ENCODE measurements around the gene DLX1.
"Not testable (repeated sequence)": the region's sequence is repeated elsewhere in the genome, so short reads cannot be mapped to it uniquely, and the experiment has no call there.

The DLX1 gene

GRCh38 chr2:172120118-172120517 lies 34.8 kb downstream of the DLX1 start:
- no peak for DNase-seq

DNA sequence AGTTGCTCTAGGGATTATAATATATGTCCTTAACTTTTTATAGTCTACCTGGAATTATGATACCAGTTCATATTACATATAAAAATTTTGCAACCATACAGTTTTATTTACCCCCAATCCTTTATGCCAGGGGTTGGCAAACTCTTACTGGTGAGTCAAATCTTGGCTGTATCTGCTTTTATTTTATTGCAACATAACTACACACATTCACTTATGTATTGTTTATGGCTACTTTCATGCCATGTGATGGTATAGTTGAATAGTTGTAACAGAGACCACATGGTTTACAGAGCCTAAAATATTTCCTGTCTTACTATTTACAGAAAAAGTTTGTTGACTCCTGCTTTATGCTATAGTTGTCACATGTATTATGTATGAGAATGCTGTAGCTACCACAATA lies 43.2 kb downstream of the DLX1 start:
- DNase-seq = no peak

DNA sequence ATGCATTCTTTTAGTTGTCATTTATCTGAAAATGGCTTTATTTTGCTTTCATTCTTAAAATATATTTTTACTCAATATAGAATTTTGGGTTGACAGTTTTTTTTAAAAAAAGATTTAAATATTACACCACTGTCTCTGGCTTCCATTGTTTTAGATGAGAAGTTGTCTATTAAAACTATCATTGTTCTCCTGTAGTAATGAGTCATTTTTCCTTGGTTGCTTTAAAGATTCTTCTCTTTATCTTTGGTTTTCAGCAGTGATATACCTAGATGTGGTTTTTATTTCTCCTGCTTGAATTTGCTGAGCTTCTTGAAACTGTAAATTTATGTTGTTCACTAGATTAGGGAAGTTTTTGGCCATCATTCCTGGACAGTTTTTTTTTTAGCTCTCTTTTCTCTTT lies 44.1 kb downstream of the DLX1 start:
- no peak for DNase-seq

DNA sequence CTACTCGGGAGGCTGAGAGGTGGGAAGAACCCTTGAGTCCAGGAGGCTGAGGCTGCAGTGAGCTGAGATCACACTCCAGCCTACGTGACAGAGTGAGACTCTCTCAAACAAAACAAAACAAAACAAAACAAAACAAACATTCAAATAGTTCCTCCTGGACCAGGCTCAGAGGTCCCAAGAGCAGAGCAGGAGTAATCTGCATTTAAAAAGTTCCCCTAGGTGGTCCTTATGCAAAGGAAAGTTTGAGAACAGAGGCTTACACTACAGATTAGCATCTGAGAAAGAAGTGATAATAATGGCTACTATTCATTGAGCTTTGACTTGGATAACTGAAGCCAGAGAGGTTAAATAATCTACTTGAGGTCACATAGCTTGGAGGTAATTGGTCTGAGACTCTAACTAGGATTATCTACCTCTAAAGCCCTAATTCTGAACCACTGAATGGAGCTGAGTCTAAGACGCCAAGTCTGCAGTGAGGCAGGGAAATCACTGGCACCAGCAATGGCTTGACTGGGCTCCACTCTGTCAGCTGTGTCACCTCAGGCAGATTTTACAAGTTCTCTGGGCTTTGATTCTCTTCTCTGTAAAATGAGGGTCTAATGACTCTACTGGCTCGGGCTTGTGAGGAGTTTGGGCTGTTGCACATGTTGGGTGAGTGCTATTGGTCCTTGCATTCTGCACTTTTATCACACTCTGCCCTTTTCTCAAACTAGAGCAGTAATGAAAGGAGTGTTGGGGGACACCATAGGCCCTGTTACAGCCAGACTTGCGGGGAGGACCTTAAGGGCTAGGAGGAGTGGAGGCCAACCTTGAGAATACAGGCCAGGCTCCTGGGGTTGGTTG lies 46.6 kb downstream of the DLX1 start:
- no peak for DNase-seq

DNA sequence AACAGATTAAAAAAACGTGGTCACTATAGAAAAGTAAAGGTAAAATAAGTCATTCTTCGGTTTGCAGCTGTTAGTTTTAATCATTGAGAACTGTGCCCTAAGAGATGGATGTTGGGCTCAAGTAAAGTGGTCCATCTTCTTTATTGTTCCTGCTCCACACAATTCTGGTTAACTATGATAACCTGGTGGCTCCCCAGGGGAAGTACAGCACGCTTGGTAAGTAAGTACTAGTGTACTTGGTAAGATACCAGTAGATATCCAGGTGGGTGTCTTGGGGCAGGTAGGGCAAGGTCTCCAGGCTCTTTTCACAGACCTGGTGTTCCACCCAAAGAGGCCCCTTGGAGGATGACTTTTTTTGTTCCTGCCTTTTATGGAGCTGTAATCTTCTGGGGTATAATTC lies 49.0 kb downstream of the DLX1 start:
- no peak for DNase-seq

- no peak for DNase-seq
Measured at GRCh38 chr2:172135446-172135845, 50.1 kb downstream of the DLX1 start.

- DNase-seq = no peak
Measured at GRCh38 chr2:172137109-172137508, 51.8 kb downstream of the DLX1 start.

DNA sequence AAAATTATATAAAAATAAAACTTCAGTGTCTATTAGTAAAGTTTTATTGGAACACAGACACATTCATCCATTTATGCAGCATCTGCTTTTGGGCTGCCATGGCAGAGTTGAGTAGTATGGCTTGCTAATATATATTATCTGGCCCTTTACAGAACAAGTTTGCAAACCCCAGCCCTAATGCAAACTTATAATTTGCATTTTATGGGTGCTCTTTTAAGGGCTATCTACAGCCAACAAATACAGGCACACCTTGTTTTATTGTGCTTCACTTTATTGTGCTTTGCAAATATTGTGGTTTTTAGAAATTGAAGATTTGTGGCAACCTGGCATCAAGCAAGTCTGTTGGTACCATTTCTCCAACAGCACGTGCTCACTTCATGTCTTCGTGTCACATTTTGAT lies 52.6 kb downstream of the DLX1 start:
- DNase-seq = no peak

GRCh38 chr2:172138727-172139126 lies 53.4 kb downstream of the DLX1 start:
- not testable (repeated sequence) for DNase-seq

Data from RPMI8226 (cell line).